ENCODE data around the gene CAPN14.

DNA sequence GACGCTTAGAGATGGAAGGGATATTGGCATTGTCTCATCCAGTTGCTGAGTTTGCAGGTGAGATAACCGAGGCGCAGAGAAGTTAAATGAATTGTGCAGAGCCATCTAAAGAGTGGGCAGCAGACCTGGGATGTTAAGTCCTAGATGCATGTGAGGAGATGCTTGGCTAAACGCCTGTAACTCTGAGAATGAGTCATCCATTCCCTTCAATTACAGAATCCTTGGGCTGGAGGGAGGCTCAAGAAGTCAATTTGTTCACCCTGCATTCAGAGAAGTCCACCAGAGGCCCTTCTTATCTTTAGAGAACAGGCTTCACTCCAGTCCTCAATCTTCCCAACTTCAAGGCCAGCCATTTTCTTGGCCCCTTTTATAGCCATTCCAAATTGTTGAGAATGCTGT lies 18.2 kb upstream of the CAPN14 start:
- TF ChIP-seq POLR2A (IDR thresholded peaks at IDR 0.05; ENCODE audit: low read depth, low read length) (no peak), POLR2AphosphoS5 (IDR thresholded peaks at IDR 0.05; ENCODE audit: low read depth, low read length) (no peak), SPI1 (IDR thresholded peaks at IDR 0.05; ENCODE audit: low read depth, low read length) (no peak)

Data from GM12891 (cell line).